Inferior parietal cortex (tissue), 1 donor: ENCODE results near the gene HAO2.
"Not testable (repeated sequence)": the region's sequence is repeated elsewhere in the genome, so short reads cannot be mapped to it uniquely, and the experiment has no call there.

Experiments used
- DNase-seq: peaks from one replicate; pipeline ENCODE4 v3.0.0-alpha.2; 2016; ENCODE audit errors: extremely low spot score

HAO2 gene

GRCh38 chr1:119345398-119345797 is 23.2 kb upstream of the HAO2 start:
- DNase-seq = no peak

- DNase-seq = no peak
Observed at GRCh38 chr1:119347858-119348257, 20.7 kb upstream of the HAO2 start.

GRCh38 chr1:119348941-119349340 is 19.6 kb upstream of the HAO2 start:
- DNase-seq = no peak

- not testable (repeated sequence) for DNase-seq
Observed at GRCh38 chr1:119350866-119351265, 17.7 kb upstream of the HAO2 start.

- no peak for DNase-seq
Observed at GRCh38 chr1:119351997-119352396, 16.6 kb upstream of the HAO2 start.

GRCh38 chr1:119353836-119354235 is 14.7 kb upstream of the HAO2 start:
- DNase-seq = no peak

GRCh38 chr1:119358636-119359035 is 9.9 kb upstream of the HAO2 start:
- DNase-seq = no peak

- no peak for DNase-seq
Observed at GRCh38 chr1:119359730-119360129, 8.9 kb upstream of the HAO2 start.

GRCh38 chr1:119361205-119361604 is 7.4 kb upstream of the HAO2 start:
- no peak for DNase-seq

- no peak for DNase-seq
Observed at GRCh38 chr1:119361620-119362344, 6.8 kb upstream of the HAO2 start.

GRCh38 chr1:119363162-119363561 is 5.4 kb upstream of the HAO2 start:
- no peak for DNase-seq

GRCh38 chr1:119364640-119365039 is 3.9 kb upstream of the HAO2 start:
- DNase-seq = no peak

- no peak for DNase-seq
Observed at GRCh38 chr1:119366424-119366823, 2.2 kb upstream of the HAO2 start.

- DNase-seq = peak; percentile 47
Observed at GRCh38 chr1:119367432-119368124, 1.0 kb upstream of the HAO2 start.

GRCh38 chr1:119370748-119371147 is 2.2 kb downstream of the HAO2 start:
- DNase-seq = no peak

- DNase-seq = no peak
Observed at GRCh38 chr1:119371815-119372214, 3.2 kb downstream of the HAO2 start.

GRCh38 chr1:119372503-119373086 is 4.0 kb downstream of the HAO2 start:
- DNase-seq = no peak

- no peak for DNase-seq
Observed at GRCh38 chr1:119373465-119373864, 4.9 kb downstream of the HAO2 start.

- DNase-seq = no peak
Observed at GRCh38 chr1:119374208-119374874, 5.8 kb downstream of the HAO2 start.

GRCh38 chr1:119375366-119375765 is 6.8 kb downstream of the HAO2 start:
- no peak for DNase-seq

GRCh38 chr1:119376594-119376993 is 8.0 kb downstream of the HAO2 start:
- DNase-seq = no peak

GRCh38 chr1:119377594-119377993 is 9.0 kb downstream of the HAO2 start:
- not testable (repeated sequence) for DNase-seq

GRCh38 chr1:119379117-119379516 is 10.5 kb downstream of the HAO2 start:
- no peak for DNase-seq
